Breast epithelium (tissue), 4 donors: ENCODE data around the gene RNF14. TPM values are rescaled to one million over a fixed set of nuclear protein-coding genes. Genes with fewer than 3 reads are reported as not detected.

Source experiments
- DNase-seq, 2 donors: peaks; one replicate each; pipeline ENCODE4 v3.0.0-alpha.2; 2019; ENCODE audit warnings: low spot score in 2 of 2
- H3K27ac ChIP-seq, 2 donors: fragments of 200-600 bp; sonication (generic) in 1 of 2; one replicate each; pipeline ENCODE4 v1.5.1; 2016 to 2019; ENCODE audit warnings: mild to moderate bottlenecking in 1 of 2
- H3K27me3 ChIP-seq, 2 donors: fragments of 200-600 bp; sonication (generic) in 1 of 2; one replicate each; pipeline versions ENCODE4 v1.5.1 to v1.6.0; 2017 to 2019; ENCODE audit warnings: control low read depth in 1 of 2, mild to moderate bottlenecking in 1 of 2
- H3K36me3 ChIP-seq: fragments of 200-600 bp; one replicate; pipeline ENCODE4 v1.5.1; 2019
- H3K4me1 ChIP-seq, 2 donors: fragments of 200-600 bp; sonication (generic); one replicate each; pipeline ENCODE4 v1.5.1; 2016 to 2019; ENCODE audit warnings: control low read depth in 1 of 2
- H3K4me3 ChIP-seq, 3 donors: fragments of 200-600 bp; sonication (generic); 1 replicate in 2 of 3; 2 replicates in 1 of 3; pipeline ENCODE4 v1.5.1; 2016 to 2019; ENCODE audit warnings: mild to moderate bottlenecking in 3 of 3, moderate library complexity in 2 of 3
- H3K9me3 ChIP-seq, 2 donors: fragments of 200-600 bp; sonication (generic) in 1 of 2; one replicate each; pipeline ENCODE4 v1.5.1; 2016 to 2019; ENCODE audit warnings: control low read depth in 1 of 2
- POLR2A ChIP-seq: fragments of 450-650 bp; IDR thresholded peaks from one replicate; pipeline ENCODE4 v1.6.1; 2016; ENCODE audit warnings: antibody characterized with exemption, mild to moderate bottlenecking, moderate library complexity
- POLR2AphosphoS5 ChIP-seq, 3 donors: sonication (generic); formaldehyde crosslinking; IDR thresholded peaks; one replicate each; pipeline ENCODE4 v1.6.1; 2017; ENCODE audit warnings: antibody characterized with exemption in 3 of 3
- intact Hi-C: fragments of 100-400 bp; cut with DNase I; formaldehyde crosslinking; loops from one replicate; pipeline ENCODE4 v1.15.1; 2023; ENCODE audit warnings: low total_unique reads
- total RNA-seq, 3 donors: library from RNA; depleted of rRNA; stranded (reverse); fragments of >200 nt; gene quantifications; one replicate each; pipeline ENCODE4 v1.1.0, GENCODE V29; 2016
- TF ChIP-seq, protein P1 (sequence below), 3 donors: fragments of 450-650 bp; IDR thresholded peaks; one replicate each; pipeline ENCODE4 v1.5.1; 2016 to 2017; ENCODE audit warnings: antibody characterized with exemption in 3 of 3, mild to moderate bottlenecking in 3 of 3, moderate library complexity in 3 of 3

RNF14 gene
- total RNA-seq, 3 donors from 2014 or later: 43.9 to 80.2 (median 60.6) TPM

DNA sequence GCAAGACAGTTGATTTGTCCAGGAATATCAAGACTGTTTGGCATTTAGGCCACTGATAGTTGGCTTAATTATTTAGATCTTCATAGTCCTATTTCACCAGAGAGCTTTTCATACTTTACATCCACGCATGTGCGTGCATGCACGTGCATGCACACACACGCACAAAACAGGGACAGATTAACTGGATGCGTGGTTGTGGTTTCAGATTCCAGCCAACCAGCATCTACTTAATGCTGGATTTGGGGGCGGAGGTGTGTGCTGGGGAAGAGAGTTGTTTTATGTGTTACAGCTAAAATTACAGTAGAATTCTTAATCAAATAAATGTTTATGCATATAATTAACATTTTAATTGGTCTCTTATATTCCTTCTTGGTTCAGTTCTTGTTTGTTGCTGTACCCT lies 7.3 kb downstream of the RNF14 start:
- intact Hi-C loops: no loop called here
- Histone ChIP-seq H3K4me3 (no peak overlapping the region), H3K36me3 (no peaks in the 10 kb centered on the region), H3K4me1 (no peaks in the 10 kb centered on the region), H3K27ac (no peak overlapping the region), H3K27me3 (no peaks in the 10 kb centered on the region), H3K9me3 (no peaks in the 10 kb centered on the region)
- TF ChIP-seq POLR2AphosphoS5 (IDR thresholded peaks at IDR 0.05): no peak
- no peak for TF ChIP-seq POLR2A
- TF ChIP-seq, protein P1, sequence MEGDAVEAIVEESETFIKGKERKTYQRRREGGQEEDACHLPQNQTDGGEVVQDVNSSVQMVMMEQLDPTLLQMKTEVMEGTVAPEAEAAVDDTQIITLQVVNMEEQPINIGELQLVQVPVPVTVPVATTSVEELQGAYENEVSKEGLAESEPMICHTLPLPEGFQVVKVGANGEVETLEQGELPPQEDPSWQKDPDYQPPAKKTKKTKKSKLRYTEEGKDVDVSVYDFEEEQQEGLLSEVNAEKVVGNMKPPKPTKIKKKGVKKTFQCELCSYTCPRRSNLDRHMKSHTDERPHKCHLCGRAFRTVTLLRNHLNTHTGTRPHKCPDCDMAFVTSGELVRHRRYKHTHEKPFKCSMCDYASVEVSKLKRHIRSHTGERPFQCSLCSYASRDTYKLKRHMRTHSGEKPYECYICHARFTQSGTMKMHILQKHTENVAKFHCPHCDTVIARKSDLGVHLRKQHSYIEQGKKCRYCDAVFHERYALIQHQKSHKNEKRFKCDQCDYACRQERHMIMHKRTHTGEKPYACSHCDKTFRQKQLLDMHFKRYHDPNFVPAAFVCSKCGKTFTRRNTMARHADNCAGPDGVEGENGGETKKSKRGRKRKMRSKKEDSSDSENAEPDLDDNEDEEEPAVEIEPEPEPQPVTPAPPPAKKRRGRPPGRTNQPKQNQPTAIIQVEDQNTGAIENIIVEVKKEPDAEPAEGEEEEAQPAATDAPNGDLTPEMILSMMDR (IDR thresholded peaks at IDR 0.05): no peak
- no peak for DNase-seq

- DNase-seq: no peak
- TF ChIP-seq POLR2A (no peak), POLR2AphosphoS5 (IDR thresholded peaks at IDR 0.05) (no peak)
- TF ChIP-seq, protein P1 (IDR thresholded peaks at IDR 0.05): no peak
- intact Hi-C loops: loop anchor here (1.0 kb wide), 1 partner anchor 23 kb away; no protein-coding TSS in a partner anchor
- Histone ChIP-seq H3K27me3 (no peaks in the 10 kb centered on the region), H3K36me3 (peaks cover 6% of the 10 kb centered on the region), H3K4me3 (no peak overlapping the region), H3K9me3 (no peaks in the 10 kb centered on the region), H3K27ac (no peak overlapping the region), H3K4me1 (no peaks in the 10 kb centered on the region)
Observed at GRCh38 chr5:141978389-141978788, 9.5 kb downstream of the RNF14 start.

DNA sequence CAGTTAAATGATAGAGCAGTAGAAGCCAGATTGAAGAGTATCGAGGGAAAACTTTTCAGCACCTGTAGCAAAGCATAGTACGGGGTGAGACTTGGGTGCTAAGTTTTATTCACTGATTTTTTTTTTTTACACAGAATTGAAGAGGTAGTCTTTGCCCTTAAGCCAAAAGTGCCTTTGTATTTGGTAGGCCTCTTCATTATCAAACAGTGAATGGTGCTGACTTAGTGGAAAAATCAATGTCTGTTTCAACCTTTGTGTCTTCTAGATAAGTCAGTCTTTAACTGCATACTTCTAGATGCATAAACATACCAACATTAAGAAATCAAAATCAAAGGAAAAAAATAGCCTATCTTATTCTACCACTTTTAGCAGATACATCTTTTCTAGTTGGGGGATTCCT lies 13.7 kb downstream of the RNF14 start:
- Histone ChIP-seq H3K9me3 (no peaks in the 10 kb centered on the region), H3K4me1 (no peaks in the 10 kb centered on the region), H3K4me3 (no peak overlapping the region), H3K27ac (no peak overlapping the region), H3K36me3 (peaks cover 7% of the 10 kb centered on the region), H3K27me3 (no peaks in the 10 kb centered on the region)
- intact Hi-C loops: no loop called here
- TF ChIP-seq POLR2A: no peak
- DNase-seq: no peak

DNA sequence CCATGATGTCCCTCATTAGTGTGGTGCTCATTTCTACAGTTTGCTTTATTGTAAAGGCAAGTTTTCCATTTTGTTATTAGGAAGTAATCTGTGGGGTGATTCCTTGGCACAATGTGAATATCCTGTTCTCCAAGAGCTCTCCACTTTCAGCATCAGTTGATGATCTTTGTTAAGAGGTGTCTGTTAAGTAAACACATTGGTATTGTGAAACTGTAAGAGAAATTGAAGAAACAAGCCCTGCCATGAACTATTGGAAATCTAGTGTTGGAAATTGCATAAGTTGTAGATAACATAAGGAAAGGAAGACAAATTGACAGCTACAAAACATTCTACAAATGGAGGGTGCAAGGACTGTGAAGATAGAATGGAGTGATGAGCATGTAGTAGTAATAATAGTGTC lies 17.2 kb downstream of the RNF14 start:
- Histone ChIP-seq H3K4me3 (no peak overlapping the region), H3K27ac (no peak overlapping the region), H3K36me3 (peaks cover 7% of the 10 kb centered on the region), H3K27me3 (no peaks in the 10 kb centered on the region), H3K9me3 (no peaks in the 10 kb centered on the region), H3K4me1 (no peaks in the 10 kb centered on the region)
- DNase-seq: no peak
- intact Hi-C loops: no loop called here
- TF ChIP-seq POLR2A (no peak), POLR2AphosphoS5 (IDR thresholded peaks at IDR 0.05) (no peak)
- TF ChIP-seq, protein P1 (IDR thresholded peaks at IDR 0.05): no peak

DNA sequence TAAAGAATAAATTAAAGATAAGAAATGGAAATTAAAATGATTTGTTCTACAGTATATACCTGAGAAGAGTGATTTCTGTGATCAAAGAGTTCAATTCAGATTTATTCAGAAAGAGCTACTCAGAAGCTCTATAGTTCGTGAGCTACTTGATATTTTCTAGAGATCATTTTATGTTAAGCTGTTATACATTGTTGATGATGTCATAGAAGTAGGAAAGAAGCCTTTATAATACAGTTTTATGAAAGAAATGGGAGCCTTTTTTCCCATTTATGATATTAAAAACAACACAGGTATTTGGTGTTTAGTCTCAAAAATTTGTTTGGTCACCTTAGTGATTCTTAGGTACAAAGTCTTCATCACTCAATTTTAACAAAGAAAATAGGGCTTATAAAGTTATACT lies 20.8 kb downstream of the RNF14 start:
- DNase-seq: no peak
- Histone ChIP-seq H3K27me3 (no peaks in the 10 kb centered on the region), H3K36me3 (no peaks in the 10 kb centered on the region), H3K9me3 (no peaks in the 10 kb centered on the region), H3K27ac (no peak overlapping the region), H3K4me1 (no peaks in the 10 kb centered on the region), H3K4me3 (no peak overlapping the region)
- TF ChIP-seq, protein P1 (IDR thresholded peaks at IDR 0.05): no peak
- TF ChIP-seq POLR2A (no peak), POLR2AphosphoS5 (IDR thresholded peaks at IDR 0.05) (no peak)
- intact Hi-C loops: loop anchor here (10.0 kb wide), 1 partner anchor 135 kb away; no protein-coding TSS in a partner anchor
